Stimulated activated CD8-positive, alpha-beta memory T cell treated with anti-CD3 and anti-CD28 coated beads, Interleukin-2, amount 100 ng/mL, for 1 hour (primary cell): ENCODE results near the gene ALLC.
"Not testable (repeated sequence)": the region's sequence is repeated elsewhere in the genome, so short reads cannot be mapped to it uniquely, and the experiment has no call there.

Experiments used
- DNase-seq, 2 donors: peaks; one replicate each; pipeline ENCODE4 v3.0.0-alpha.2; 2020; ENCODE audit warnings: low read depth in 2 of 2

ALLC gene

DNA sequence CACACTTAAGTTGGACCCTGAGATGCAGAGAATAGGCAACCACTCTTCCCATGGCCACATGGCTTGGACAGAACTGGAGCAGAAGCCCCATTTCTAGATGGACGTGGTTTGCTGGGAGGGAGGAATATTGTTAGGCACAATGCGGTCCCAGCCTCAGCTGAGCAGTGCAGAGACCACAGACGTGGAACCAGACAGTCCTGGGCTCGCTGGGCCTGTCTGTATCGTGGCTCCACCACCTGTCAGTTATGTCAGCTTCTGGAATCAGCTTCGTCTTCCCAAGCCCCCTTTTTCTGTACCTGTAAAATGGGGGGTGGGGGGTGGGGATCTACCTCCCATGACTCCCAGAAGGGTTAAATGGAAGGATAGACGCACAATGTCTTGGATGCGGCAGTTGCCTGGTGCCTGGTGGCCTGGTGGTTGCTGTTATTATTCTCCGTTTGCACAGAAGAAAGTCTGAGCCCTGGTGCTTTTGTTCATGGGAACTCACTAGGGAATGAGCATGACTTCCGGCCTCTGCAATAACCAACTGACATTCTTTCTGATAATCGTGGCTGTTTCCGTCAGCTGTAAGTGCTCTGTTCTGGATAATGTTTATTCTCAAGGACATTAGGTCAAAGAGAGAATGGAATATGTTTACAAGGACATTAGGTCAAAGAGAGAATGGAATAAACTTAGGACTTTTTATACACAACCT lies 31.7 kb upstream of the ALLC start:
- DNase-seq = no peak

DNA sequence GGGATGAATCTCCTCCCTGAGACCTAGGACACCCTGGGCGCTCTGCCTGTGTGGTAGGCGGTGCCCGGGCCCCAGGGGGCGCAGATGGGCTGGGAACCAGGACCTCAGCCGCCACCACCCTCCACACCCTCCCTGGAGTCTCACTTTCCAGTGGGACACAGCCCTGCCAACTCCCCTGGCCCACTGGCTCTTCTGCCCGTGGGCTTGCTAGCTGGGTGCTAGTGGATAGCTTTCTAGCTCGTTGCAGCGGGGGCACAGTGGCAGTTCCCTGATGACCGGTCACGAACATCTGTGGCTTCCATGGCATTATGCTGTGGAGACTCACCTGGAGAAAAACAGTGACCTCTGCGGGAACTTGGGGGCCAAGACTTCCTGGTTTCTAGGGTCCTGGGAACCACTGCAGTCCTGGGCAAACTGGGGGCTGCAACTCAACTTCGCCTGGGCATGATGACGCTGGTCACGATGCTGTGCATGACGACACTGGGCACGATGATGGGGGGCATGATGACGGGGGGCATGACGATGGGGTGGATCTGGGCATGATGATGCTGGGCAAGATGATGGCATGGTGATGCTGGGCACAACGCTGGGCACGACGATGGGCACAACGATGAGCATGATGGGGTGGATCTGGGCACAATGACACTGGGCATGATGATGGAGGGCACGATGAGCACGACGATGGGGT lies 31.0 kb upstream of the ALLC start:
- DNase-seq = no peak

DNA sequence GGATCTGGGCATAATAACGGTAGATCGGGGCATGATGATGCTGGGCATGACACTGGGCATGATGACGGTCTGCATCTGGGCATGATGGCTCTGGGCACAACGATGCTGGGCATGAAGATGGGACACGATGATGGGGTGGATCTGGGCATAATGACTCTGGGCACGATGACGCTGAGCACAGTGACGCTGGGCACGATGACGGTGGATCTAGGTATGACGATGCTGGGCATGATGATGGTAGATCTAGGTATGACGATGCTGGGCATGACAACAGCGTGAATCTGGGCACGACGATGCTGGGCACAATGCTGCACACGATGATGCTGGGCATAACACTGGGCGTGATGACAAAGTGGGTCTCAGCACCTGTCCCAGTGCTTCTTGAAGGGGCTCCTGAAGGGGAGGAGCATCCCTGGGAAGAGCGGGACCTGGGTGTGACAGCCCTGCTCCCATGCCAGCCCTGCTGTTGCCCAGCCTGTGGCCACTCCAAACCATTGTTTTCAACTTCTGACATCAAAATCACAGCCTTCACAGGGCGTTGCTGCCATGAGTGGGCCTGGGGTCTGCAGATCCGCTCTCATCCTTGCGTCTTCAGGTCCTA lies 30.4 kb upstream of the ALLC start:
- DNase-seq = no peak

DNA sequence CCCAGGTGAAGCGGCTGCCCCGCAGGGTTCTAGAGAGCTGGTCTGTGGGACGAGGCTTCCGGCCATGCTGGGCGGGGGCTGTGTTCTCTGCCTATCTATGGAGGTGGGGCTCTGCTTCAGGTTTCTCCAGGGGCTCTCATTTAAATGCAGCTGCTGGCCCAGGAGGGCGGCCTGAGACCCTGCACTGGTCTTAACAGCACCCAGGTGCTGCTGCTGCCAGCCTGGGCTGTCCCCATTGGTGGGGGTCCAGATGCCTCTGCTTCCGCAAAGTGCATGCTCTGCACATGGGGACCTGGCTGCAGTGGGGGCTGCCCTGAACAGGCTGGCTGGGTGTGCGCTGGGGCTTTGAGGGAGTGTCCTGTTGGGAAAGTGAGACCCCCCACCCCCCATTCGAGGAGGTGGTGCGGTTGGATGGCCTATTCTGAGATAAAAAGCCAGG lies 29.7 kb upstream of the ALLC start:
- no peak for DNase-seq

DNA sequence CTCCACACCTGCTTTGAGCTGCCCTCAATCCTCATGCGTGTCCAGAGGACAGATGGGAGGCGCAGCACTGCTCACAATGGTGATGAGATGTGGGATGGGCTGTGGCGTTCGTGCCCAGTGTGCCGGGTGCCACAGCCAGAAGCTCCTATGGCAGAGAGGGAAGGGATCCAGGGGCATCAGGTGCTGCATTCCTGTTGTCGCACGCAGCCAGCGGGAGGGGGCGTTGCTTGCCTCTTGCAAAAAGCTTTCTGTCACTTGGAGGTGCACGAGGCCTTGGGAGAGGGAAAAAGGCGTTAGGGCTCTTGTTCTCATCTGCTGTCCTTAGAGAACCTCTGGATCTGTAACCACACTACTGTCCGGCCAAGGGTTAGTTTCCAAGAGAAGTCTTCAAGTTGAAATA lies 29.2 kb upstream of the ALLC start:
- no peak for DNase-seq

DNA sequence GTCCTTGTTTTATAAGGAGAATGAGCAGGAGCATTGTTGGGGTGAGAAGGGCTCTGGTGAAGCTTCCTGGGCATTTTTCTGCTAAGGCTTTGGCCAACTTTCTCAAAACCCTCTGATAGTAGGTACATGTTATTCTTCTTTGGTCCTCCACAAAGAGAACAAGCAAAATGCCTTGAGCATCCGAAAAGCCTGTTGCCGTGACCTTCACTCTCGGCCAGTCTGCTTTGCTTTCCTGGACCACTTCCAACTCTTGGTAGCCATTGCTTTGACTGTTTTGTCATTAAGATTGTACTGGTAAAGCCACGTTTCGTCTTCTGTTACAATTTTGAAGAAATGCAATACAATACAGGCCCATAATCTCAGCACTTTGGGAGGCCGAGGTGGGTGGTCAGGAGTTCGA lies 27.4 kb upstream of the ALLC start:
- no peak for DNase-seq

DNA sequence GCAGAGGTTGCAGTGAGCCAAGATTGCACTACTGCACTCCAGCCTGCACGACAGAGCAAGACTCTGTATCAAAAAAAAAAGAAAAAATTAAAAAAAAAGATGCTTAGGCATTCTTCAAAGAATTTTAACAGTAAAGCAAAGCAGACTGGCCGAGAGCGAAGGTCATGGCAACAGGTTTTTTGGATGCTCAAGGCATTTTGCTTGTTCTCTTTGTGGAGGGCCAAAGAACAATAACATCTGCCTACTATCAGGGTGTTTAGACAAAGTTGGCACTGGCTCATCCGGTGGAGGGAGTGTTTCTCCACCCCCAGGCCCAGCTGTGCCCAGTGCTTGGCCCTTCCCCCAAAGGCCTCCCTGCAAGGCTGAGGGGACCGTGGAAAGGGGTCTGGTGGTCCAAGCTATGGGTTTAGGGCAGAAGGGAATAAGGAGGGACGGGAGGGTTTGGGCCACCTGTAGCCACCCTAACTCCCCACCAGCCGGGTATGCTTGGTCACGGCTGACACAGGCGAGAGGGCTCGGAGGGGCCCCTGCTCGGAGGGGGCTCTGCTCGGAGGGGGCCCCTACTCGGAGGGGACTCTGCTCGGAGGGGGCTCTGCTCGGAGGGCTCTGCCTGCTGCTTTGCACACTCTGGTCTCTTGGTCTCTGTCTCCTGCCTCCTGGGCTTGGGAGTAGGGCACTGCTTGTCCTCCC lies 26.7 kb upstream of the ALLC start:
- no peak for DNase-seq

DNA sequence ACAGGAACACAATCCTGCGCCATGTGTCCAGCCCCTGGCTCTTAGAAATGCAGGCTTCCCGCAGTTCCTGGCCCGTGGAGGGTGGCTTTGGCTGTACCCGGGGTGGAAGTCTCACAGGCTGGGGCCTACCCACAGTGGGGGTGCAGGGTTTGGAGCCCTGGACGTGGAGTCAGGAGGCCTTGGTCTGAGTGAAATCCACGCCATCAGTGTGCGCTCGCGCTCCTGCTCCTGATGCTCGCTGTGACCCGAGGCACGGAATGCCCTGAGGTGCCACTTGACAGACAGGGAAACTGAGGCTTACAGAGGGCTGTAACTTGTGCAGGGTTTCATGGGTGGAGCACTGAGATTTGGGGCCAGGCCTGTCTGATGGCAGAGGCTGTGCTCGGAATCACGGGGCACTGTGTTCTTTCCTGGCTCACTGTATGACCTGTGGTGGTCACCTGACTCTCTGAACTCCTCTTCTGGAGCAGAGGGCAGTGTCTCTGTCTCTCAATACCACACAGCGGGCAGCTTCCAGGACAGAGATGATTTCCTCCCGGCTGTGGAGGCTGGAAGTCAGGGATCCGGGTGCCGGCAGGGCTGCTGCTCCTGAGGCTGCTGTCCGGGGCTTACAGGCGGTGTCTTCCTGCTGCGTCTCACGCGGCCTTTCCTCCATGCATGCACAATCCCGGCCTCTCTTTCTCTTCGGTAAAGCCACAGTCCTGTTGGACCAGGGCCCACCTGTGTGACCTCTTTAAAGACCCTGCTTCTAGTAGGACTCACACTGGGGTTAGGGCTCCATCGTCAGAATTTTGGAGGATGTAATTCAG lies 25.9 kb upstream of the ALLC start:
- DNase-seq = no peak

DNA sequence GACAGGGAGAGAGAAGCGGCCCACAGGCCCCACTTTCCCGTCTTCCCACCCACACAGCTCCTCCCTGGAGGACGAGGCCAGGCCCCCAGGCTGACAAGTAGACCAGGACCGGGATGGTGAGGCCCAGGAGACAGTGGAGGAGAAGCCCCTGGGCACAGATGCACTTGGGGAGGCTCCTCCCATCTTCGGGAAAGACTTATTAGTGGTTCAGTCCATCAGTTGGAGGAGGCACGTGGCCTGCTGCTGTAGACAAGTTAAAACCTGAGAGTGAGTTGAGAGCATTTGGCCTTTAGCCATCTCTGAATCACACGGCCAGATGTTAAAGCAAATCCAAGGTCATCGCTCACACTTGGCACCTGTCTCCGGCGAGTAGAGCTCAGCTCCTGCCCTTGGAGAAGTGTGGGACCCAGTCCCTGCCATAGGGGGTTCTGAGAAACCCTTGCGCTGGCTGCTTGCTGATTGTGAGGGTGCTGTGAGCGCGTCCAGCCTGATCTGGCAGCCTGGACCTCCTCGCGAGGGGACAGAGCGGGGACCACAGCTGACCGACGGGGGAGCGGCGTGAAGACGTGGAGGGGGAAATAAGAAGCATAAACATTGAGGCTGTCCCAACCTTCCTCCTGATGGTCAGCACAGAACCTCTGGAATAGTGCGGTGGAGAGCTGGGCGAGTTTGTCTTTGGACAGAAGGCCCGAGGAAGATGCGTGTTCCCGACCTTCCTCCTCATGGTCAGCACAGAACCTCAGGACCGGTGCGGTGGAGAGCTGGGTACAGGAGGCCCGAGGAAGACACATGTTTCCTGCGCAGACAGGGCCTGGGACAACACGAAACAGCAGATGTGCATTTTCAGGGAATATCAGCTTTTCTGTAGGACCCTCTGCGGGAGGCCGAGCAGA lies 24.7 kb upstream of the ALLC start:
- no peak for DNase-seq

DNA sequence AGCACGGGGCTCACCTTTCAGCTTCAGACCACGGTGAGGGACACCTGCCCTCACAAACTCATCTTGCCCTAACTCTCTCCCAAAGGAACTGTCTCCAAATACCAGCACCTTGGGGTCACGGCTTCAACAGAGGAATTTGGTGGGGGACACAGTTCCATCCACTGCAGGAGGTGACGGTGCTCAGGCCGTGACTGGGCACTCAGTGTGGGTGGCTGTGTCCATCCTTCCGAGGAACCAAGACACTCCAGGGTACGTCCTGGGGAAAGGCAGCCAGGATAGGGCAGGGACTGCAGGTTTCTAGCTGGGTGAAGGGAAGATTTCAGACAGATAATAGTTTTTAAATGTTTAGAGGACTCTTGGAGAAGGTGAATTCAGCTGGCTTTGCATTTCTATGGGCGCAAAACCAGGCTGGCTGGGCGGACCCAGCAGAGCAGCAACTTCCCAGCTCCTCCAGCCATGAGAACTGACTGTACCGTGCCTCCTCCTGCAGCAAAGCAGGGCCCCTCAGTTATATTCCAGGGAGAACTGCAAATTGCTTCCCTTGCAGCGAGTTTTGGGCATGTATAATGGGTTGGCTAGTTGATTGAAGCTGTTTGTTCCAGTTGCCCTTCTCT lies 23.9 kb upstream of the ALLC start:
- DNase-seq = no peak

DNA sequence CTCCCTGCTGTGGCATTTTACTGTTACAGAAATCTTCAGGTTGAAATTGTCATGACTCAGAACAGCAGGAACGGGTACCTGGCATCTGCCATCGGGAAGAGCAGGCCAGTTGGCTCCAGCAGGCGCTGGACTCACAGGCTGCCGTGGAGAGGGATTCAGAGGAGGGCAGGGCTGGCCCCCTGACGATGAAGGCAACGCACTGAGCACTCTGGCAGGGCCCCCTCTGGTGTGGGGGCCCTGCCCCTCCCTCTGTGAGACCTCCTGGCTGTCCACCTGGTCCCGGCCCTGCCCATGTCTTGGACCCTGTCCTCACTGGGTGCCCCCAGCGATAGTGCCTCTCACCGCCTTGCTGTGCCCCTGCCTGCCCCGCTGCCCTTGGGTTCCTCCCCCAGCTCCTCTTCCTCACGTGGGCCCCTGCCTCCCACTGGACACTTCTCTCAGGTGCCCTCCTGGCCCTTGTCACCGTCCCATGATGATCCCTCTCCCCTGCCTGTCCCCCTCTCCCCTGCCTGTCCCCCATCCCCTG lies 23.3 kb upstream of the ALLC start:
- no peak for DNase-seq

DNA sequence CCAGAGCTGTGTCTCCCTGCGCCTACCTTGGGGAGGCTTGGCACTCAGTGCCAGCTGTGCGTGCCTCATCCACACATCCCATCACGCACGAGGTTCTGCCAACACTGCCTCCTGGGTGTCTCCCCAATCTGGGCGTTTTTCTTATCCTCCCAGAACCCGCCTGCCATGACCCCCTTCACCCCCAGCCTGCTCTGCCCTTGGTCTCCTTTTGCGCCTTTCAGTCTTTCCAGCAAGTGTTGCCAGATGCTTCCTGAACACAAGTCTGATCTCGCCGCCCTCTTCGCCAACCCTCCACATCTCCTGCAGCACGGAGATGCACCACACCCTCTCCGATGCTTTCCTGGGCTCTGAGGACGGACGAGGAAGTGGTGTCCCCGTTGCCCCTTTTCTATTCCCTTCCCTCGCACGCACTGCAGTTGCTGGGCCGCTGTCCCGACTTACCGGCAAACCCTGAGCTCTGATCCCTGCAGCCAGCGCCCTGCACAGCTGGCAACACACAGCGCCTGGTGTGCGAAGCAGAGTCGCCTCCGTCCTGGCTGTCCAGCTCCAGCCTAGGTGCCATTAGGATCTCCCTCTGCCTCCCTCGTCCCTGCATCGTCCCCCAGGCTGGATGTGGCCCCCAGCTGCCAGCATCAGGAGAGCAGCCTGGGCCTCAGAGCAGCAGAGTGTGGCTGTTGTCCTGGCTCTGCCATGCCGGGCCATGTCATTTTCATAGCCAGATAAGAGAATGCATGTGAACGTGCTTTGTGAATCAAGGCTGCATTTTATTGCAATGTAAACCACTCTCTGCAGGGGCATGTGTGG lies 22.6 kb upstream of the ALLC start:
- DNase-seq = no peak

DNA sequence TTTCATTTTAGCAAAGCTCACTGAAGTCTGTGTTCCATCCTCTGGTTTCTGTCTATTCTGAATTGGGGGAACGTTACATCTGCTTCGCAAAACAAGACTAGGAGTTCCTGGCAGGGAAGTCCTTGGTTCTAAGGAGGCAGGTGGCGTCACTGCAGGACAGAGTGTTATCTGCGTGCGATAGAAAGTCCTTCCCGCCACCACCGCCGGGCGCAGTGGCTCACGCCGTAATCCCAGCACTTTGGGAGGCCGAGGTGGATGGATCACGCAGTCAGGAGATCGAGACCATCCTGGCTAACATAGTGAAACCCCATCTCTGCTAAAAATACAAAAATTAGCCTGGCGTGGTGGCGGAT lies 22.0 kb upstream of the ALLC start:
- DNase-seq = not testable (repeated sequence)

DNA sequence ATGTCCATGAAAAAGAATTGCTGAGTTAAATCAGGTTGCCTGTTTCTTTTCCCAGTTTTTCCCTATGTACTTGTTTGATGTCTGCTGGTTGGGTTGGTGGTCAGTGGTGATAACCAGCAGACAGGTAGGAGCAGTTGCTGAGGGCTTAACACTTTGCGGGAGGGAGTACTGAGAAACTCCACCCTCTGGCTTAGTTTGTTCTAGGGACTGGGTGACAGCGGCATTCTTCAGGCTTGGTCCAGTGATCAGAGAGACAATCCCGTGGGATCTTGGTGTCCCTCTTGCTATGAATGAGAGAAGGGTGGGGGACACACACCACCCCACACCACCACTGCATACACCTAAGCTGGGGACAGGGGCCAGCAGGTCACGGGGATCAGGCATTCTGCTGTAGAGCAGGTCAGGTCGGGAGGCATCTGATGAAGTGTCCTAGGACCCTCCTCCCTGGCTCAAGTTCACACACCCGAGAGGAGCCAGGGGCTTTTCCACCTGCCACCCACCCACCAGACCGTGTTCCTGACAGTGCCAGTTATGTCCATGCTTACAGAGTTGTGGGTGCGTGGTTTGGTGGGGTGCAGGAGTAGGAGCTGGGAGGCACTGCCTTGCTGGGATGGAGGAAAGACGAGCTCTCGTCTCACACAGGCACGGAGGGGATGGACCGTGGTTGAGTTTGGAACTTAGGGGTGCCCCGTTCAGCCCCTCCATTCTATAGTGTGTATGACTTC lies 21.3 kb upstream of the ALLC start:
- no peak for DNase-seq

DNA sequence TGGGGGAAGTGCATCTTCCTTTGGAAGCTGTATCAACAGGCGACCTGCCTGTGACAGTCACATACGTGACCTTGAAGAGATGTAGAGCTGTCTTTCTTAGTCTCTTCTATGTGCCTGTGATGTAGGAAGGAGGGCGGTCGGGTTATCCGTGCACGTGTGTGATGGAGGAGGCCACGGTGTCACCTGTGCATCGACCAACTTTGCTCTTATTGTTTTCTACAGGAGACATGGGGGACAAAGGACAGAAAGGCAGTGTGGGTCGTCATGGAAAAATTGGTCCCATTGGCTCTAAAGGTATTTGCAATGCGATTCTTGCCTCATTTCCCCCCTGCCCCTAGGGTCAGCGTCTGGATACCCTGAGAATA lies 20.7 kb upstream of the ALLC start:
- DNase-seq = no peak

DNA sequence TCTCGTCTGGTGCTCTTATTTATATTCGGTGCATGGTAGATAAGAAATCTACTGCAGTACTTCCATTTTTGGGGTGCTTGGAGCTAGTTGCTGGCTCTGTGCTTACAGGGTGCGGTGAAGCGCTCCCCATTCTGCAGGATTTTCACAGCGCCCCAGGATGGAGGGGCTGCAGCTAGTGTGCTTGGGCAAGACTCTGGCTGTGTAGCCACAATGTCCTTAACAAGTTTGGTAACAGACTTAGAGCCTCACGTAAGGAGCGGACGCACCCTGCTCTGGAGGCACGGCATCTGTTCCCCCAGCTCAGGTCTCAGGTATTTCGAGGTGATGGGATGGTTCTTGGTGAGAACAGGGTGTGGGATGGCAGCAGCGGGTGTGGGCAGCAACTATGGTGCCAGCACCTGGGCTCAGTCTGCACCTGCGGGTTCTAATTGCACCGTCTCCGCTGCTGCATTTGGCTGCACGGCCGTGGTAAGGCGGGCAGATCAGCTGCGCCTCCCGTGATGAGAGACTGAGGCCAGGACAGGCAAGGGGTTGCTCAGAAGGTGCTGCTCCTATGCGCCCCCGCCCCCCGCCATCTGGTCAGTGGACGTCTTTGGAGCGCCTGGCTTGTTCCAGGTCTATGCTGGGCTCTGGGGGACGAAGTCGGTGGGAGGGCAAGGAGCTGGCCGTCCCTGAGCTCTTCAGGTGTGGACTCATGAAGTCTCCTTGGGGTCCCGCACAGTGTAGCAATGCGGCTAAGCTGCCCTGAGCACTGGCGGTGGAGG lies 20.1 kb upstream of the ALLC start:
- DNase-seq = no peak

DNA sequence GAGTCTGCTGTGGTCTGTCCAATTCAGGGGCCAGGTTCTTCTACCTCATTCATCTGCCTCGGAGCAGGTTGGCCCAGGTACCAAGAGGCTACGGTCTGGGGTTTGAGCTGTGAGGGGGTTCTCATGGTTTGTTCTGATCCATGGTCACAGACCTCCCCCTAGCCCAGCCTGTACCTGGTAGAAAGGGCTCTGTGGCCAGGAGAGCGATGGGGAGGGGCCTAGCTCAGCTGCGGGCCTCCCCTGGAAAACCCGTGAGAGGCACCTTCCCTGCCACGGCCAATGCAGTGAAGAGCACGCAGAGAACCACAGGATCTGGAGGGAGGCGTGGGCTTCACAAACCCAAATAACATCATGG lies 19.6 kb upstream of the ALLC start:
- DNase-seq = no peak

DNA sequence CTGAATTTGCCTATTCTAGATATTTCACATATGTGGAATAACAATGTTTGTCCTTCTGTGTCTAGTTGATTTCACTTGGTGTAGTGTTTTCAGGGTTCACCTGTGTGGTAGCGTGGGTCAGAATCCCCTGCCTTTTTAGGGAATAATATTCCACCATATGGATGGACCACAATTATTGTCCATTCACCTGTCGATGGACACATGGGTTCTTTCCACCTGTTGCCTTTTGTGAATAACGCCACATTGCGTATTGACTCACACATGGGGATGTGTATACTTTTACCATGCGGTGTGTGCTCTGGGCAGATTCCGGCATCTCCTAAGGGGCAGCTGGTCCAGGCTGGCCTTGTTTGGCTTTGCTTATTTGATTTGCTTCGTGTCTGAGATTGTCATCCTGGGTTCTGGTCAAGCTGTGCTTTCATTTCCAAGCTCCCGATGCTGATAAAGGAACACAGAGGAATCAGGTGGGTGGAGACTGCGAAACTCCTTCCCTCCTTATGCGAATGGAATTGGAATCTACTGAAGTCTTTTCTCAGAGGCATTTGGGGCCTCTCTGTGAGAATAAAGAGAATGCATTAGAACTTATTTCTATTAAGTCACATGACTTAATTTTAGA lies 18.9 kb upstream of the ALLC start:
- DNase-seq = no peak
